Type B pancreatic cell (in vitro differentiated cells): ENCODE data around the gene RRAD. TPM values are rescaled to one million over a fixed set of nuclear protein-coding genes. Genes with fewer than 3 reads are reported as not detected.

ENCODE experiments used
- DNase-seq: peaks from one replicate; pipeline ENCODE4 v3.0.0; 2021; ENCODE audit warnings: mixed read lengths; ENCODE audit not compliant: unreplicated experiment; ENCODE audit errors: extremely low spot score
- H3K27ac Mint-ChIP-seq: 2 replicates; pipeline ENCODE4 v1.8.0; 2021; ENCODE audit warnings: mild to moderate bottlenecking, mixed read lengths
- H3K27me3 Mint-ChIP-seq: 2 replicates; pipeline ENCODE4 v1.8.0; 2021; ENCODE audit warnings: mixed read lengths
- H3K36me3 Mint-ChIP-seq: 2 replicates; pipeline ENCODE4 v1.8.0; 2021; ENCODE audit warnings: mixed read lengths
- H3K4me1 Mint-ChIP-seq: one replicate; pipeline ENCODE4 v1.8.0; 2021; ENCODE audit warnings: mixed read lengths; ENCODE audit not compliant: unreplicated experiment
- H3K4me3 Mint-ChIP-seq: 2 replicates; pipeline ENCODE4 v1.8.0; 2021; ENCODE audit warnings: mild to moderate bottlenecking, mixed read lengths
- H3K9me3 Mint-ChIP-seq: 2 replicates; pipeline ENCODE4 v1.8.0; 2021; ENCODE audit warnings: mixed read lengths
- CTCF ChIP-seq: fragments of 200-600 bp; sonication (generic); conservative IDR thresholded peaks from 2 replicates; pipeline ENCODE4 v1.5.0; 2021; ENCODE audit warnings: antibody characterized with exemption, mild to moderate bottlenecking
- total RNA-seq: library from RNA; stranded (reverse); gene quantifications from 2 replicates; pipeline ENCODE4 v1.2.1, GENCODE V29; 2021; ENCODE audit warnings: low replicate concordance

The RRAD gene
- total RNA-seq, 1 donor from 2014 or later, result 1.3 TPM

DNA sequence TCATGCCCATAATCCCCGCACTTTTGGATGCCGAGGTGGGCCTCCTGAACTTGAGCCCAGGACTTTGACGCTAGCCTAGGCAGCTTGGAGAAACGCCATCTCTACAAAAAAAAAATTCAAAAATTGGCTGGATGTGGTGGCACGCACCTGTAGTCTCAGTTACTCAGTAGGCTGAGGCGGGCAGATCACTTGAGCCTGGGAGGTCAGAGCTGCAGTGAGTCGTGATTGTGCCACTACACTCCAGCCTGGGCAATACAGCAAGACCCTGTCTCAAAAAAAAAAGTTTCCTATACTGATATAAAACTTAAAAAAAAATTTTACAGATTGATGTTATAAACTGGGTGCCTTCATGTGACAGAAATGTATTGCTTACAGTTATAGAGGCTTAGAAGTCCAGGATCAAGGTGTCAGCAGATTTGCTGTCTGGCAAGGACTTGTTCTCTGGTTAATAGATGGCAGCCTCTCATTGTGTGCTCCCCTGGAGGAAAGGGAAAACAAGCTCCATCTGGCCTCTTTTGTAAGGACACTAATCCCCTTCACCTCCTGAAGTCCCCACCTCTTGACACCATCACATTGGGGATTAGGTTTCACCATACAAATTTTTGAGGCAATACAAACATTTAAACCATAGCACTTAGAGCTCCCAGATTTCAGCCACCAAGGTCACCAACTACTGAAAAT is 27.2 kb upstream of the RRAD start:
- DNase-seq, result no peak
- no peaks in the 10 kb centered on the region for H3K36me3 Mint-ChIP-seq
- peaks cover 6% of the 10 kb centered on the region for H3K4me1 Mint-ChIP-seq
- no peak overlapping the region for H3K4me3 Mint-ChIP-seq
- peaks cover 27% of the 10 kb centered on the region for H3K27me3 Mint-ChIP-seq
- H3K9me3 Mint-ChIP-seq, result peaks cover 5% of the 10 kb centered on the region
- no peak for TF ChIP-seq CTCF
- no peak overlapping the region for H3K27ac Mint-ChIP-seq

DNA sequence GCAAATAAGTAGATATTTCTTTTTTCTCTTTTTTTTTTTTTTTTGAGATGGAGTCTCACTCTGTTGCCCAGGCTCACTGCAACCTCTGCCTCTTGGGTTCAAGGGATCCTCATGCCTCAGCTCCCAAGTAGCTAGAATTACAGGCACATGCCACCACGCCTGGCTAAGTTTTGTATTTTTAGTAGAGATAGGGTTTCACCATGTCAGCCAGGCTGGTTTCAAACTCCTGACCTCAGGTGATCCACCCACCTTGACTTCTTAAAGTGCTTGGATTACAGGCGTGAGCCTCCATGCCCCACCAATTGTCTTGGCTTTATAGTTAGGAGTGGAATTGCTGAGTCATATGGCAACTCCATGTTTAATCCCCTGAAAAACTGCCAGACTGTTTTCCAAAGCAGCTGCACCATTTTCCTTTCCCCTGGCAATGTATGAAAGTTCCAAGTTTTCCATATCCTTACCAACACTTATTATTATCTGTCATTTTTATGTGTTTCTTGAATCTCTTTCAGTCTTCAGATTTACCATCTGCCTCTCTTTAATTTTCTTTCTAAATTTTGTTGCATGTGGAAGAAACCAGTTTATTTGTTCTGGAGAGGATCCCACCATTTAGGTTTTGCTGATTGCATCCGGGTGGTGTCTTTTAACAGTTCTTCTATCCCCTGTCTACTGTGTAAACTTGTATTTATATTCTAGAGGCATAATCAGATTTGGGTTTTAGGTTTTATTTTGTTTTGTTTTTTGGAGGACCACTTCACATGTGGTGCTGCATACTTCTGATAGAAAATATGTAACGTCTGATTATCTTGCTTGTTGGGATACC is 25.8 kb upstream of the RRAD start:
- Mint-ChIP-seq H3K4me3 (no peak overlapping the region), H3K36me3 (no peaks in the 10 kb centered on the region), H3K27ac (no peak overlapping the region), H3K27me3 (peaks cover 31% of the 10 kb centered on the region), H3K9me3 (peaks cover 5% of the 10 kb centered on the region), H3K4me1 (peaks cover 11% of the 10 kb centered on the region)
- no peak for TF ChIP-seq CTCF
- no peak for DNase-seq

DNA sequence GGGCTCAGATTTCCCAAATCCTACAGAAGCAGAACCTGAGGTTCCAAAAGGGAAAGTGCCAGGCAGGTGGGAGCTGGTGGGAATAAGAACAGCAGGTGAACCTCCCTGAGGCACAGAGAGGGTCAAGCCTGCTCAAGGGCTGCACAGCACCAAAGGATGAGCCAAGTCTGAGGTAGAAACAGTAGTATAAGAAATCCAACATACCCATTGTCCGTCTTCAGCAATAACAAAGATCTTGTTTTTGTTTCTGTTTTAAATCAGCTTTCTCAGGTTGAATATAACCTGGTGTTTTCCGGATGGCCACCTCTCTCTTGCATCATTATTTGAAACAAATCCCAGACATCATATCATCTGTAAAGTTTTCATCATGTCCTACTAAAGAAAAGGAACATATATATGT is 25.1 kb upstream of the RRAD start:
- DNase-seq, result no peak
- H3K9me3 Mint-ChIP-seq, result peaks cover 5% of the 10 kb centered on the region
- H3K4me1 Mint-ChIP-seq, result peaks cover 11% of the 10 kb centered on the region
- no peaks in the 10 kb centered on the region for H3K36me3 Mint-ChIP-seq
- no peak overlapping the region for H3K27ac Mint-ChIP-seq
- peaks cover 31% of the 10 kb centered on the region for H3K27me3 Mint-ChIP-seq
- no peak for TF ChIP-seq CTCF
- H3K4me3 Mint-ChIP-seq, result no peak overlapping the region

DNA sequence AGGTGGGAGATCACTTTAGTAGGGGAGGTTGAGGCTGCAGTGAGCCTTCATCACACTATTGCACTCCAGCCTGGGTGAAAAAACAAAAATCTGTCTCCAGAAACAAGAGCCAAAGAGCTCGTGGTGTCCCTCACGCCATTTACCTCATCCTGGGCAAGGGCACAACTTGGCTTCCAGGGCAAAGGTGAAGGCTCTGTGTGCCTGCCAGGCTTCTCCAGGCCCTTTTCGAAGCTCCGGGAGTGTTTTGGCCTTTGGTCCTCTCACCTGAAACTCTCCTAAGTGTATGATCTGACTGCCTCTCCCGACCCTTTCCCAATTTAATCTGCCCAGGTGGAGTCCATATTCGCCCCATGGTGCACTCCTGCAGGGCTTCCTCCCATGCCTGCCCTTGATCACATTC is 24.1 kb upstream of the RRAD start:
- Mint-ChIP-seq H3K9me3 (peaks cover 5% of the 10 kb centered on the region), H3K4me1 (peaks cover 11% of the 10 kb centered on the region), H3K36me3 (no peaks in the 10 kb centered on the region), H3K4me3 (no peak overlapping the region), H3K27ac (no peak overlapping the region), H3K27me3 (peaks cover 31% of the 10 kb centered on the region)
- no peak for DNase-seq
- TF ChIP-seq CTCF, result no peak

DNA sequence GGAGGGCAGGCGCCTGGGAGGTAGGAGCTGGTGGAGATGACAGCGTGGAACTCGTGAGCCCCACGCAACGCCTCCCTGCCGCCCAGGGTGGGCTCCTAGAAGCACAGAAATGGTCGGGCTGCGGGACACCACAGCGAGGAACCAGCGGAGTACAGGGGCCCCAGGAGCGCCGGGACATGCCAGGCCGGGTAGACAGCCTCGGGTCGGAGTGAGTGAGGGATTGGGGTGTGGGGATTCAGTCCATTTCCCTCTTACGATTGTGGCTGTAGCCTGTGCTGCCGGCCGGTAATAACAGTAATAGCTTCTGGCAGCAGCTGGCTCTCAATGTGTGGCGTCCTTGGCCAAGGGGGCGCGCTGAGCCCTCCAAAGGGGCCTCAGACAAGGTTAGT is 23.5 kb upstream of the RRAD start:
- TF ChIP-seq CTCF, result no peak
- Mint-ChIP-seq H3K9me3 (peaks cover 5% of the 10 kb centered on the region), H3K27ac (no peak overlapping the region), H3K27me3 (peaks cover 28% of the 10 kb centered on the region), H3K36me3 (no peaks in the 10 kb centered on the region), H3K4me3 (no peak overlapping the region), H3K4me1 (peaks cover 8% of the 10 kb centered on the region)
- DNase-seq, result no peak
